Endometrial microvascular endothelial cells (primary cell): Measurements from ENCODE around the gene ZNF80. TPM values are rescaled to one million over a fixed set of nuclear protein-coding genes. Genes with fewer than 3 reads are reported as not detected.

Experiments used
- total RNA-seq: library from RNA; depleted of rRNA; stranded (reverse); fragments of >200 nt; gene quantifications from one replicate; pipeline ENCODE4 v1.2.3, GENCODE V29; 2015; ENCODE audit errors: inconsistent ontology term

Gene ZNF80
- total RNA-seq, 1 donor from 2014 or later, result not detected

Other genes with a start within 250 kb of the ZNF80 start
- 1.3 TPM for gene CCDC191, start 181.1 kb downstream of the ZNF80 start, total RNA-seq
- 26.2 TPM for gene QTRT2, start 180.8 kb downstream of the ZNF80 start, total RNA-seq
- gene DRD3, start 58.5 kb downstream of the ZNF80 start, total RNA-seq, result not detected
- gene TIGIT, start 56.5 kb upstream of the ZNF80 start, total RNA-seq, result not detected